Osteocyte (in vitro differentiated cells): ENCODE results near the gene CLDN22. TPM values are rescaled to one million over a fixed set of nuclear protein-coding genes. Genes with fewer than 3 reads are reported as not detected.
A peak's percentile ranks its signal among the peaks of the same experiment; 100 is the strongest.

Experiments used
- DNase-seq: peaks from one replicate; pipeline ENCODE4 v3.0.0; 2021; ENCODE audit warnings: mixed read lengths; ENCODE audit not compliant: unreplicated experiment; ENCODE audit errors: extremely low spot score
- H3K27ac Mint-ChIP-seq: one replicate; pipeline ENCODE4 v1.8.0; 2021; ENCODE audit warnings: mild to moderate bottlenecking, mixed read lengths; ENCODE audit not compliant: unreplicated experiment
- H3K27me3 Mint-ChIP-seq: one replicate; pipeline ENCODE4 v1.8.0; 2021; ENCODE audit warnings: mixed read lengths; ENCODE audit not compliant: unreplicated experiment
- H3K36me3 Mint-ChIP-seq: one replicate; pipeline ENCODE4 v1.8.0; 2021; ENCODE audit warnings: mixed read lengths; ENCODE audit not compliant: unreplicated experiment
- H3K4me1 Mint-ChIP-seq: one replicate; pipeline ENCODE4 v1.8.0; 2021; ENCODE audit warnings: mixed read lengths; ENCODE audit not compliant: unreplicated experiment
- H3K4me3 Mint-ChIP-seq: one replicate; pipeline ENCODE4 v1.8.0; 2021; ENCODE audit warnings: mild to moderate bottlenecking, moderate library complexity, mixed read lengths; ENCODE audit not compliant: unreplicated experiment
- H3K9me3 Mint-ChIP-seq: one replicate; pipeline ENCODE4 v1.8.0; 2021; ENCODE audit warnings: mixed read lengths; ENCODE audit not compliant: unreplicated experiment
- long read RNA-seq: library from polyadenylated mRNA; unstranded; transcript quantifications from one replicate; pipeline ENCODE4 v2.0.0, GENCODE V29; 2021
- total RNA-seq: library from RNA; stranded (reverse); gene quantifications from 2 replicates; pipeline ENCODE4 v1.2.1, GENCODE V29; 2021
- TF ChIP-seq, protein P1 (sequence below): fragments of 200-600 bp; sonication (generic); IDR thresholded peaks from 2 replicates; pipeline ENCODE4 v1.5.0; 2021; ENCODE audit warnings: antibody characterized with exemption, mild to moderate bottlenecking, moderate library complexity

Gene CLDN22
- not detected in 2 replicates for total RNA-seq
- long read RNA-seq, partial matches to known transcripts: 0 of 1 reads
- long read RNA-seq, other reads (novel, unspliced or antisense): 0 of 1 reads

DNA sequence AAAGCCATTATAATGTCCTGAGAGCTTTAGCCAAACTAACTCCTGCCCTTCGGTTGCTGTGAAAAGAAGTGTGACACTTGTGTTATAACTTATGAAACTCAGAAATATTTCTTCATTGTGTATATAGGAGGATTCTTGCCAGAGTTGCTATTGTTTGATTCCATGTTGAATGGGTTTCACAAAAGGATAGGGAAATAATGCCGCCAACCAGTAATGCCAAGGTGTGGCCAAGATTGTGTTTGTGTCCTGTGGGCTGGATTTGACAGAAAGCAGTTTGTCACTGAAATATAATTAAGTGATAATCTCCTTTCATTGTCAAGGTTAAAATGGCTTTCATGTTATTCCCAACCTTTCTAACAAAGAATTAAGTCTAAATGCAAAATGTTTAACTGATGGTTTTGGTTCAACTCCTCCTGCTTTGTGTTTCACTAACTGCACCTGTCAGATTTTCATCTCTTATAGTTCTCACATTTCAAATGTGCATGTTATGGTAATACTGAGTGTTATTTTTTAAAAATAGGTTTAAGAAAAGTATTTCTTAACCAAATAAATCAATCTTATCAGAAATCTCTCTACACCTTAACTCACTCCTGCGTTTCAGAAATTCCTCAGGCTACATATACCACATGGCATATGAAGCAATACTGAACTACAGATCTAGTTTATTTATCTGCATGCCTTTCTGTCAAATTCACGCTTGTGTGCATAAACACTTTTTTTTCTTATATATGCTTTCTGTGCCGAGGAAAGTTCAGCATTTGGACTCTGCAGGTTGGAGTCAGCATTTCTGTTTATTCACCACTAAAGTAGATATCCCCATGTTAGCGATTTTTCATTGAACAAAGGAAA, at the start of gene CLDN22:
TSS of gene CLDN22 (minus strand) at position 66 of the 849 bp plus-strand sequence. CDS start at position 8, 58 bp downstream.
- Mint-ChIP-seq H3K9me3 (no peaks in the 10 kb centered on the region), H3K36me3 (peaks cover 36% of the 10 kb centered on the region), H3K27me3 (no peaks in the 10 kb centered on the region), H3K27ac (no peak within 1 kb of the TSS), H3K4me3 (no peak within 1 kb of the TSS), H3K4me1 (no peaks in the 10 kb centered on the region)
- TF ChIP-seq, protein P1, sequence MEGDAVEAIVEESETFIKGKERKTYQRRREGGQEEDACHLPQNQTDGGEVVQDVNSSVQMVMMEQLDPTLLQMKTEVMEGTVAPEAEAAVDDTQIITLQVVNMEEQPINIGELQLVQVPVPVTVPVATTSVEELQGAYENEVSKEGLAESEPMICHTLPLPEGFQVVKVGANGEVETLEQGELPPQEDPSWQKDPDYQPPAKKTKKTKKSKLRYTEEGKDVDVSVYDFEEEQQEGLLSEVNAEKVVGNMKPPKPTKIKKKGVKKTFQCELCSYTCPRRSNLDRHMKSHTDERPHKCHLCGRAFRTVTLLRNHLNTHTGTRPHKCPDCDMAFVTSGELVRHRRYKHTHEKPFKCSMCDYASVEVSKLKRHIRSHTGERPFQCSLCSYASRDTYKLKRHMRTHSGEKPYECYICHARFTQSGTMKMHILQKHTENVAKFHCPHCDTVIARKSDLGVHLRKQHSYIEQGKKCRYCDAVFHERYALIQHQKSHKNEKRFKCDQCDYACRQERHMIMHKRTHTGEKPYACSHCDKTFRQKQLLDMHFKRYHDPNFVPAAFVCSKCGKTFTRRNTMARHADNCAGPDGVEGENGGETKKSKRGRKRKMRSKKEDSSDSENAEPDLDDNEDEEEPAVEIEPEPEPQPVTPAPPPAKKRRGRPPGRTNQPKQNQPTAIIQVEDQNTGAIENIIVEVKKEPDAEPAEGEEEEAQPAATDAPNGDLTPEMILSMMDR: no peak
- no peak for DNase-seq

DNA sequence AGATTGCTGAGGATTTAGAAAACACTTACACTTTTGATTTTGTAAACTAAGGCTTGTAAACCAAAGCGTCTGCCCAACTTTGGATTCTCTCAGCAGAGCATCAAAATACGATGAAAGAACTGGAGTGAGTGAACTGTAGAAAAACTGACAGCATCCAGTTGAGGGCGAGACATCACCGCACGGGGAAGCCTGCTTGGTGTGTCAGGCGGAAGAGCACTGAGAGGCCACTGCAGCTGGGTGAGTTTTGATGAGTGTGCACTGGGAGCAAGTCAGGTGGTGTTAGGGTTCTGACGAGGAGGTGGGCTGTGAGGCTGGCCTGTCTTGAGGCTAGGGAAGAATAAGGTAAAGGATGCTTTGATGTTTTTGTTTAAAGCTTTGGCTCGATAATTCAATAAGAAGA, 49.0 kb upstream of the CLDN22 start:
- Mint-ChIP-seq H3K27ac (no peak overlapping the region), H3K9me3 (peaks cover 5% of the 10 kb centered on the region), H3K4me1 (peaks cover 3% of the 10 kb centered on the region), H3K36me3 (no peaks in the 10 kb centered on the region), H3K4me3 (no peak overlapping the region), H3K27me3 (no peaks in the 10 kb centered on the region)
- DNase-seq: no peak
- TF ChIP-seq, protein P1: no peak

DNA sequence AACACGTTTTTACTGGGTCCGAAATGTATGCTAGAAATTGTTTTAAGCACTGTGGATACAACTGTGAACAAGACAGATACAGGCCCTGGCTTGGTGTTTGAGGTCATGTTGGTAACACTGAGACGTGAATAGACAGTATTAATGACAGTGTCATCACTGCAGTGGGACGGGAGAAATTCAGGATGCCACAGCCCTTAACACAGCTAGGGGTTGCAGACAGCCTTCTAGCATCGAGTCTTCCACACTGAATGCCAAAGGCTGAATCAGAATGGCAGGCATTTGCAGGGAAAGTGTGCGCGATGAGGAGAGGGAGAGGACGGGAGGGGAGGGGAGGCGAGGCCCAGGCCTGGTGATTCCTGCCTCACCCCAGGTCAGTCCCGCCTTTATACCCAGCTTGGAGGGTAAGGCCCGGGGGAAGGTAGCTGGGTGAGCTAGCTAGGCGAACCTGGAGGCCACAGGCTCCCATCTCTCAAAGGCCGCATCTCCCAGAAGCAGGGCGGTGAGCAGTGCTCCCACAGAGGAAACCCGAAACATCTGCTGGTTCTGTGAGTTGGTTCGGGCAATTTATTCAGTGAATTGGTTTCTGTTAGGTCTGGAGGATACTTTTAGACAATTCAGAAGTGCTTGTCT, 46.2 kb upstream of the CLDN22 start:
- Mint-ChIP-seq H3K27ac (no peak overlapping the region), H3K36me3 (no peaks in the 10 kb centered on the region), H3K4me3 (no peak overlapping the region), H3K4me1 (peaks cover 6% of the 10 kb centered on the region), H3K9me3 (no peaks in the 10 kb centered on the region), H3K27me3 (no peaks in the 10 kb centered on the region)
- no peak for DNase-seq
- TF ChIP-seq, protein P1: no peak

DNA sequence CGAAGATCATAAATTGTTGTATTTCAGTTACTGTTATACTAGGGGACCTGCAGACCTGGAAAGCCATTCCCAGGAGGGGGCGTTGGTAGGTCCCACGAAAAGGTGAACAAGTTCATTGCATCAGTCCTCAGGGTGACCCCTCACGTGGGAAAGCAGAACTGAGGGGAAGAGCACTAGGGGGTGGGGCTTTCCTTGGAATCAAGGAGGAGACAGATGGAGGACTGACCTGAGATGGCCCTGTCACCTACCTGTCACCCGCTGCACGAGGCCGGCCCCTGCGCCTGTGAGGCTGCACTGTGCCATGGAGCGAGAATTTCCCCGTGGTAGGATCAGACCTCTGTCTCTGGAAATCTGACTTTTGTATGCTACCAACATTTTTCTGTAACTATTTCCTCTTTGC, 43.9 kb upstream of the CLDN22 start:
- peaks cover 6% of the 10 kb centered on the region for H3K4me1 Mint-ChIP-seq
- DNase-seq: no peak
- H3K27me3 Mint-ChIP-seq: no peaks in the 10 kb centered on the region
- TF ChIP-seq, protein P1: no peak
- H3K36me3 Mint-ChIP-seq: no peaks in the 10 kb centered on the region
- H3K4me3 Mint-ChIP-seq: no peak overlapping the region
- no peak overlapping the region for H3K27ac Mint-ChIP-seq
- H3K9me3 Mint-ChIP-seq: no peaks in the 10 kb centered on the region

DNA sequence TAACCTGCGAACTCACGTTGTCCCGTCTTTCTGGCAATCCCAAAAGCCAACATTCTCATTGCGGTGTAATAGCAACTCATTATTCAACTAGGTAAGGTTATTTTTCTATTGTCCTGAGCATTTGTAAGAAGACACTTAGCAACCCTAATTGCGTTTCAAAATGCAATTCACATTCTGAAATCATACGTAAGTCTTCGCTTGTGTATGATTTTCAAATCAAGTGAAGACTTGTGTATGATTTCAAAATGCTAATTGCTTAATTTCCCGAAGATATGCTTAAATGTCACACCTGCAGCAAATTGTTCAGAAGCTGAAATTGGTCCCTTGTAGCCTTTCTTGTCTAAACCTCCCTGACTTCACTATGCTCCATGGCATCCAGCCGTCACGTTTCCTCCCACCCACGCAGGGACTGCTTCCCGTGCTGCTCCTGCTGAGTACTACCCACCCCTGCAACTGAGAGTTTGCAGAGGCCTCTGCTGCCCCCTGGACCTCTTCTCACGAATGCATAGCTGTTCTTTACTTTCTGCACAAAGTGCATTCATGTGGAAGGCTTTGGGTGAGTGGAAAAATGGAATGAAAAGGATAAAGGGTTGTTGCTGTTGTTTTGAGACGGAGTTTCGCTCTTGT, 43.0 kb upstream of the CLDN22 start:
- Mint-ChIP-seq H3K27me3 (no peaks in the 10 kb centered on the region), H3K4me3 (no peak overlapping the region), H3K4me1 (peaks cover 6% of the 10 kb centered on the region), H3K27ac (no peak overlapping the region), H3K9me3 (no peaks in the 10 kb centered on the region), H3K36me3 (no peaks in the 10 kb centered on the region)
- no peak for DNase-seq
- TF ChIP-seq, protein P1: peak; percentile 7
